IMR-90 (cell line): ENCODE results near the gene TCF3. TPM values are rescaled to one million over a fixed set of nuclear protein-coding genes. Genes with fewer than 3 reads are reported as not detected.

ENCODE experiments used
- ATAC-seq: fragments of 200-7000 bp; cut with Tn5 transposase; 2 replicates; pipeline ENCODE4 v1.9.1; 2020; ENCODE audit warnings: low read depth, mild to moderate bottlenecking, moderate library complexity
- BruUV-seq: library from RNA; stranded (reverse); fragments of 400-500 nt; replicated peaks from 2 replicates; lab custom pipeline; 2021; lab: Mats Ljungman, UMichigan
- CTCF ChIA-PET: fragments of 300-600 bp; formaldehyde crosslinking; extraction: SDS; loops from one replicate; lab custom pipeline; 2021; ENCODE audit warnings: antibody characterized with exemption; lab: Yijun Ruan, JAX
- POLR2A ChIA-PET: fragments of 300-600 bp; sonication (Branson Sonifier 250); formaldehyde crosslinking; loops from one replicate; lab custom pipeline; 2022; ENCODE audit warnings: antibody characterized with exemption; ENCODE audit not compliant: unreplicated experiment; lab: Charles Lee
- DNase-seq: peaks from one replicate; pipeline ENCODE4 v3.0.0; 2013
- H2AFZ ChIP-seq: replicated peaks from 2 replicates; pipeline ENCODE3; 2013; ENCODE audit warnings: low read length, mild to moderate bottlenecking; ENCODE audit not compliant: poor library complexity
- H2AK5ac ChIP-seq: 2 replicates; pipeline ENCODE4 v1.6.1; 2013; ENCODE audit warnings: low read depth, low read length, inconsistent platforms
- H2AK9ac ChIP-seq: replicated peaks from 2 replicates; pipeline ENCODE3; 2013; ENCODE audit warnings: mild to moderate bottlenecking, low read depth, low read length, moderate library complexity; ENCODE audit not compliant: poor library complexity
- H2BK120ac ChIP-seq: 2 replicates; pipeline ENCODE4 v1.6.1; 2013; ENCODE audit warnings: low read depth, low read length, inconsistent platforms
- H2BK15ac ChIP-seq: 3 replicates; pipeline ENCODE4 v1.6.1; 2013; ENCODE audit warnings: low read depth, low read length, inconsistent platforms
- H2BK20ac ChIP-seq: 2 replicates; pipeline ENCODE4 v1.6.1; 2013; ENCODE audit warnings: low read depth, mild to moderate bottlenecking, inconsistent platforms, low read length, moderate library complexity
- H2BK5ac ChIP-seq: 2 replicates; pipeline ENCODE4 v1.6.1; 2013; ENCODE audit warnings: mild to moderate bottlenecking, low read depth, low read length, inconsistent platforms; ENCODE audit not compliant: poor library complexity, severe bottlenecking
- H3K14ac ChIP-seq: replicated peaks from 2 replicates; pipeline ENCODE4 v1.6.1; 2013; ENCODE audit warnings: low read depth, low read length, inconsistent platforms
- H3K18ac ChIP-seq: 2 replicates; pipeline ENCODE4 v1.6.1; 2013; ENCODE audit warnings: low read depth, low read length, control low read depth
- H3K23ac ChIP-seq: 2 replicates; pipeline ENCODE4 v1.6.1; 2013; ENCODE audit warnings: low read depth, low read length, inconsistent platforms
- H3K27ac ChIP-seq: 2 replicates; pipeline ENCODE4 v1.5.1; 2013; ENCODE audit warnings: mild to moderate bottlenecking, control low read depth, low read length; ENCODE audit not compliant: insufficient read depth
- H3K27me3 ChIP-seq: 2 replicates; pipeline ENCODE4 v1.6.1; 2013; ENCODE audit warnings: low read length; ENCODE audit not compliant: control insufficient read depth, insufficient read depth
- H3K36me3 ChIP-seq: 2 replicates; pipeline ENCODE4 v1.6.1; 2013; ENCODE audit warnings: low read length, mixed read lengths; ENCODE audit not compliant: control insufficient read depth, insufficient read depth
- H3K4ac ChIP-seq: 2 replicates; pipeline ENCODE4 v1.6.1; 2013; ENCODE audit warnings: low read depth, low read length, inconsistent platforms
- H3K4me1 ChIP-seq: 2 replicates; pipeline ENCODE4 v1.6.1; 2013; ENCODE audit warnings: low read length, mixed read lengths; ENCODE audit not compliant: control insufficient read depth, insufficient read depth
- H3K4me2 ChIP-seq: 2 replicates; pipeline ENCODE4 v1.6.1; 2013; ENCODE audit warnings: low read depth, mild to moderate bottlenecking, control low read depth, low read length, moderate library complexity
- H3K4me3 ChIP-seq: 2 replicates; pipeline ENCODE4 v1.5.1; 2013; ENCODE audit warnings: low read depth, mild to moderate bottlenecking, control low read depth, low read length, moderate library complexity; ENCODE audit not compliant: insufficient read depth
- H3K56ac ChIP-seq: 2 replicates; pipeline ENCODE4 v1.6.1; 2013; ENCODE audit warnings: low read length, inconsistent platforms; ENCODE audit not compliant: insufficient read depth; ENCODE audit errors: extremely low read depth
- H3K79me1 ChIP-seq, 2 experiments: 2 replicates each; pipeline ENCODE4 v1.6.1; 2013; ENCODE audit warnings: low read length in 2 of 2, inconsistent platforms in 1 of 2, low read depth in 1 of 2
- H3K9ac ChIP-seq: 2 replicates; pipeline ENCODE4 v1.6.1; 2013; ENCODE audit warnings: low read depth, low read length, control low read depth
- H3K9me1 ChIP-seq: 2 replicates; pipeline ENCODE4 v1.6.1; 2013; ENCODE audit warnings: low read length, inconsistent platforms; ENCODE audit not compliant: insufficient read depth
- H3K9me3 ChIP-seq: 2 replicates; pipeline ENCODE4 v1.6.1; 2013; ENCODE audit warnings: low read length; ENCODE audit not compliant: control insufficient read depth, insufficient read depth
- H4K20me1 ChIP-seq: 2 replicates; pipeline ENCODE4 v1.6.1; 2013; ENCODE audit warnings: low read length, inconsistent platforms; ENCODE audit not compliant: insufficient read depth
- H4K5ac ChIP-seq: 2 replicates; pipeline ENCODE4 v1.6.1; 2013; ENCODE audit warnings: mild to moderate bottlenecking, low read depth, low read length, control low read depth
- H4K8ac ChIP-seq, 2 experiments: 2 replicates each; pipeline ENCODE4 v1.6.1; 2013; ENCODE audit warnings: low read depth in 2 of 2, low read length in 2 of 2, control low read depth in 1 of 2, inconsistent platforms in 1 of 2
- H4K91ac ChIP-seq: 2 replicates; pipeline ENCODE4 v1.6.1; 2013; ENCODE audit warnings: low read depth, low read length, inconsistent platforms; ENCODE audit not compliant: insufficient read depth
- BHLHE40 ChIP-seq: fragments of 150-350 bp; IDR thresholded peaks from 2 replicates; pipeline ENCODE4 v1.6.1; 2016; ENCODE audit warnings: mild to moderate bottlenecking, low read depth, low read length
- CEBPB ChIP-seq: IDR thresholded peaks from 2 replicates; pipeline ENCODE4 v1.6.1; 2012; ENCODE audit warnings: low read depth, low read length, improper control_type of control experiment
- CTCF ChIP-seq: conservative IDR thresholded peaks from 2 replicates; pipeline ENCODE4 v1.5.1; 2012; ENCODE audit warnings: mild to moderate bottlenecking, low read depth, low read length, improper control_type of control experiment
- FOS ChIP-seq: fragments of 150-350 bp; IDR thresholded peaks from 2 replicates; pipeline ENCODE4 v1.6.1; 2016; ENCODE audit warnings: low read depth, low read length
- MAFK ChIP-seq: IDR thresholded peaks from 2 replicates; pipeline ENCODE4 v1.6.1; 2012; ENCODE audit warnings: low read depth, low read length, improper control_type of control experiment
- MAZ ChIP-seq: IDR thresholded peaks from 2 replicates; pipeline ENCODE4 v1.6.1; 2012; ENCODE audit warnings: low read depth, mild to moderate bottlenecking, low read length, improper control_type of control experiment, moderate library complexity, borderline replicate concordance
- MXI1 ChIP-seq: IDR thresholded peaks from 2 replicates; pipeline ENCODE4 v1.6.1; 2012; ENCODE audit warnings: low read depth, mild to moderate bottlenecking, low read length, moderate library complexity, borderline replicate concordance
- NFE2L2 ChIP-seq: fragments of 150-350 bp; IDR thresholded peaks from 2 replicates; pipeline ENCODE4 v1.6.1; 2016; ENCODE audit warnings: low read depth, mild to moderate bottlenecking, low read length
- POLR2A ChIP-seq: IDR thresholded peaks from 2 replicates; pipeline ENCODE4 v1.6.1; 2012; ENCODE audit warnings: mild to moderate bottlenecking, low read depth, low read length
- RAD21 ChIP-seq: IDR thresholded peaks from 2 replicates; pipeline ENCODE4 v1.6.1; 2012; ENCODE audit warnings: low read length, improper control_type of control experiment
- RCOR1 ChIP-seq: IDR thresholded peaks from 2 replicates; pipeline ENCODE4 v1.6.1; 2012; ENCODE audit warnings: mild to moderate bottlenecking, low read length, improper control_type of control experiment; ENCODE audit not compliant: insufficient replicate concordance
- RFX5 ChIP-seq: IDR thresholded peaks from 2 replicates; pipeline ENCODE4 v1.8.0; 2012; ENCODE audit warnings: low read depth, mild to moderate bottlenecking, low read length, moderate library complexity
- SMC3 ChIP-seq: fragments of 150-350 bp; IDR thresholded peaks from 2 replicates; pipeline ENCODE4 v1.6.1; 2016; ENCODE audit warnings: low read depth, mild to moderate bottlenecking, antibody characterized with exemption, low read length, moderate library complexity
- WGBS, 2 experiments: methylation state at CpG; one replicate each; pipeline versions ENCODE4 v1.1.5 to v1.1.7; 2013; ENCODE audit warnings: missing lambda C conversion rate in 2 of 2; ENCODE audit not compliant: insufficient read length in 1 of 2; ENCODE audit errors: extremely low coverage in 2 of 2; 5-methylcytosine and 5-hydroxymethylcytosine counted together
- dilution Hi-C: fragments of 300-500 bp; cut with HindIII; formaldehyde crosslinking; loops from one replicate; pipeline ENCODE4 v1.14.3; 2018; ENCODE audit warnings: low sequenced_read_pairs; ENCODE audit not compliant: unreplicated experiment
- in situ Hi-C: fragments of 300-500 bp; cut with MboI; formaldehyde crosslinking; loops from 3 replicates; pipeline ENCODE4 v1.14.3; 2019; ENCODE audit warnings: low sequenced_read_pairs, inconsistent platforms, mixed read lengths
- intact Hi-C: fragments of 100-400 bp; cut with micrococcal nuclease; formaldehyde crosslinking; loops from 2 replicates; pipeline ENCODE4 v1.10.0; 2022
- polyA plus RNA-seq, 3 experiments: library from polyadenylated mRNA; depleted of rRNA; stranded (reverse); fragments of >200 nt; gene quantifications; 2 replicates each; pipeline ENCODE4 v1.2.3, GENCODE V29; 2012; ENCODE audit warnings: low replicate concordance in 1 of 3
- total RNA-seq: library from RNA; depleted of rRNA; stranded (reverse); fragments of >200 nt; gene quantifications from 2 replicates; pipeline ENCODE4 v1.2.3, GENCODE V29; 2012
- TF ChIP-seq, protein P1 (sequence below): fragments of 150-350 bp; IDR thresholded peaks from 2 replicates; pipeline ENCODE4 v1.6.1; 2017; ENCODE audit warnings: mild to moderate bottlenecking, antibody characterized with exemption, low read length, low read depth

Gene TCF3
- total and polyA plus RNA-seq, 2 of the 4 experiments (the other 2 are of a cell fraction), result 29.9 to 127 TPM

DNA sequence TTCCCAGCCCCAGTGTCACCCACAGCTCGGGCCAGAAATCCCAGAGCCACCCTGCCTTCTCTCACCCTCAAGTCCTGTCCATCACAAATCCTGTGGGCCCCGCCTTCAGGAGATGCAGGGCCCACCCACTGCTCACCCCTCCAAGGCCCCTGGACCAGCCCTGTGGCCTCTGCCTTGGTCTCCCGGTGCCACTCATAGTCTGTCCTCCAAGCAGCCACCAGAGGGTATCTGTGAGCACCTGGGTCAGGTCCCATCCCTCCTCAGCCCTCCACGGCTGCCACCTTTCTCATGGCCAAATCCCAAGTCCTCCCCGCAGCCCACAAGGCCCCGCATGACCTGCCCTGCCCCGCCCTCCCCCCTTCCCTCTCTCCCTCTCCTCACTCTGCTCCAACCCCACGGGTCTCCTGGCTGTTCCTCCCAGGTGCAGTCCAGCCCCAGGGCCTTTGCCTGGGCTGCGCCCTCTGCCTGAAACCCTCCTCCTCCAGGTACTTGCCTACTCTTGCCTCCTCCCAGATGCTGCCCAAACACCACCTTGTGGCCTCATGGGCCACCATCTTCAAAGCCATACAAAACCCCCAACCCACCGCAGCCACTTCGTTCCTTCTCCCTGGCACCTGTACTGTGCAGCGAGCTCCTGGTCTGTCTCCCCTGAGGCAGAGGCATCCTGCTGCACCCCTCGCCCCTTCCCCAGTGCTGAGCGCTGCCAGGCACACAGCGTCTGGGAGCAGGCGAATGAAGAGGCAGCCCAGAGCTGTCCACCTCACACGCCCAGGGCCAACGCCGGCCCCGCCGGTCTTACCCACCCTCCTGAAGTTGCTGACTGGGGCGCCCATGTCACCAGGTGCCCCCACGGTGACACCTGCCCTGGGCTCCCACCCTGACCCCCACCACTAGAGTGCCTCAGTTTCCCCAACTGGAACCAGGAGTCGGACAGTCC lies 34.0 kb downstream of the TCF3 start:
- Histone ChIP-seq H3K18ac (no peak overlapping the region), H3K27me3 (no peaks in the 10 kb centered on the region), H2AK5ac (no peak overlapping the region), H3K4ac (no peak overlapping the region), H3K9ac (no peak overlapping the region), H3K14ac (no peak overlapping the region), H2BK15ac (no peak overlapping the region), H3K9me3 (no peaks in the 10 kb centered on the region), H2BK20ac (no peak overlapping the region), H2AK9ac (peak overlapping the region; percentile 55), H3K56ac (no peak overlapping the region), H3K9me1 (no peaks in the 10 kb centered on the region), H3K79me1 (peaks cover 9 to 22% of the 10 kb centered on the region in 2 experiments; a peak in 3 of 4 replicates), H2BK120ac (no peak overlapping the region), H3K36me3 (peaks cover 68% of the 10 kb centered on the region), H3K4me2 (no peak overlapping the region), H4K91ac (no peak overlapping the region), H4K8ac (no peak overlapping the region), H2AFZ (no peak overlapping the region), H3K23ac (no peak overlapping the region), H4K20me1 (peaks cover 12% of the 10 kb centered on the region), H3K4me1 (no peaks in the 10 kb centered on the region), H2BK5ac (no peak overlapping the region), H4K5ac (no peak overlapping the region), H3K4me3 (no peak overlapping the region), H3K27ac (no peak overlapping the region)
- CTCF ChIA-PET, result no interaction called here
- dilution Hi-C loops, result no loop called here
- in situ Hi-C loops, result no loop called here
- BruUV-seq, result no TSS peak
- DNase-seq (no peak), ATAC-seq (peak; percentile 46; the same call in 1 of the 2 replicates)
- 90% methylated on average over 8 of the region's 24 CpGs; no CpG with 5 or more reads in 1 of the 2 experiments for WGBS, 2 experiments
- POLR2A ChIA-PET, result no interaction called here
- intact Hi-C loops, result no loop called here
- TF ChIP-seq BHLHE40 (no peak), MXI1 (no peak), FOS (no peak), MAFK (no peak), RCOR1 (no peak), POLR2A (no peak), MAZ (no peak), CEBPB (no peak), SMC3 (peak; percentile 29; the same call in 1 of the 2 replicates), RAD21 (0 out of 2 replicates have a peak, but pooled peaks have one; percentile 20), RFX5 (no peak), CTCF (peak; percentile 26; the same call in 1 of the 2 replicates), NFE2L2 (no peak)
- TF ChIP-seq, protein P1, sequence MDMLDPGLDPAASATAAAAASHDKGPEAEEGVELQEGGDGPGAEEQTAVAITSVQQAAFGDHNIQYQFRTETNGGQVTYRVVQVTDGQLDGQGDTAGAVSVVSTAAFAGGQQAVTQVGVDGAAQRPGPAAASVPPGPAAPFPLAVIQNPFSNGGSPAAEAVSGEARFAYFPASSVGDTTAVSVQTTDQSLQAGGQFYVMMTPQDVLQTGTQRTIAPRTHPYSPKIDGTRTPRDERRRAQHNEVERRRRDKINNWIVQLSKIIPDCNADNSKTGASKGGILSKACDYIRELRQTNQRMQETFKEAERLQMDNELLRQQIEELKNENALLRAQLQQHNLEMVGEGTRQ, result no peak
